MG63 (cell line): ENCODE data around the gene CHAD. TPM values are rescaled to one million over a fixed set of nuclear protein-coding genes. Genes with fewer than 3 reads are reported as not detected.

Experiments
- DNase-seq: peaks from one replicate; pipeline ENCODE4 v3.0.0-alpha.2; 2020
- H3K27me3 ChIP-seq: fragments of 250-450 bp; sonication (Bioruptor Pico); 2 replicates; pipeline ENCODE4 v1.5.1; 2020; ENCODE audit warnings: mild to moderate bottlenecking, moderate library complexity
- H3K36me3 ChIP-seq: fragments of 250-450 bp; sonication (Bioruptor Pico); 2 replicates; pipeline ENCODE4 v1.5.1; 2020; ENCODE audit warnings: mild to moderate bottlenecking, moderate library complexity
- H3K4me3 ChIP-seq: fragments of 250-450 bp; sonication (Bioruptor Pico); 2 replicates; pipeline ENCODE4 v1.5.1; 2020; ENCODE audit warnings: mild to moderate bottlenecking, moderate library complexity
- H3K9me3 ChIP-seq: fragments of 250-450 bp; sonication (Bioruptor Pico); 2 replicates; pipeline ENCODE4 v1.5.1; 2020; ENCODE audit warnings: mild to moderate bottlenecking, moderate library complexity
- total RNA-seq: library from RNA; depleted of rRNA; stranded (reverse); fragments of >200 nt; shearing (Covaris generic); gene quantifications from 2 replicates; pipeline ENCODE4 v1.2.3, GENCODE V29; 2014; ENCODE audit warnings: low replicate concordance

Gene CHAD
- total RNA-seq, 1 experiment from 2014 or later: not detected

GRCh38 chr17:50469208-50469605 is 527 bp upstream of the CHAD start:
- DNase-seq: no peak
- no peaks in the 10 kb centered on the region; the same call in 1 of the 2 replicates for H3K36me3 ChIP-seq
- no peaks in the 10 kb centered on the region for H3K9me3 ChIP-seq
- no peaks in the 10 kb centered on the region for H3K27me3 ChIP-seq
- H3K4me3 ChIP-seq: no peak overlapping the region

GRCh38 chr17:50467855-50468303 is 801 bp downstream of the CHAD start:
- H3K36me3 ChIP-seq: no peaks in the 10 kb centered on the region
- DNase-seq: no peak
- no peaks in the 10 kb centered on the region for H3K27me3 ChIP-seq
- H3K4me3 ChIP-seq: no peak overlapping the region
- H3K9me3 ChIP-seq: no peaks in the 10 kb centered on the region

- Histone ChIP-seq H3K36me3 (no peaks in the 10 kb centered on the region; the same call in 1 of the 2 replicates), H3K27me3 (no peaks in the 10 kb centered on the region), H3K4me3 (no peak overlapping the region), H3K9me3 (no peaks in the 10 kb centered on the region)
- no peak for DNase-seq
Measured at GRCh38 chr17:50467114-50467854, 1.4 kb downstream of the CHAD start.

GRCh38 chr17:50466371-50467113 is 2.1 kb downstream of the CHAD start:
- Histone ChIP-seq H3K27me3 (no peaks in the 10 kb centered on the region), H3K9me3 (no peaks in the 10 kb centered on the region), H3K36me3 (no peaks in the 10 kb centered on the region; the same call in 1 of the 2 replicates), H3K4me3 (no peak overlapping the region)
- DNase-seq: no peak

- no peak overlapping the region for H3K4me3 ChIP-seq
- no peak for DNase-seq
- no peaks in the 10 kb centered on the region; the same call in 1 of the 2 replicates for H3K36me3 ChIP-seq
Measured at GRCh38 chr17:50465635-50466034, 3.0 kb downstream of the CHAD start.

GRCh38 chr17:50465171-50465570 is 3.5 kb downstream of the CHAD start:
- Histone ChIP-seq H3K36me3 (no peaks in the 10 kb centered on the region; the same call in 1 of the 2 replicates), H3K27me3 (no peaks in the 10 kb centered on the region), H3K4me3 (no peak overlapping the region), H3K9me3 (no peaks in the 10 kb centered on the region)
- no peak for DNase-seq

More at GRCh38 chr17:50465635-50466034, 3.0 kb downstream of the CHAD start:
- H3K9me3 ChIP-seq: no peaks in the 10 kb centered on the region
- H3K27me3 ChIP-seq: no peaks in the 10 kb centered on the region

- no peaks in the 10 kb centered on the region; the same call in 1 of the 2 replicates for H3K36me3 ChIP-seq
- no peak overlapping the region for H3K4me3 ChIP-seq
- H3K9me3 ChIP-seq: no peaks in the 10 kb centered on the region
- DNase-seq: no peak
- H3K27me3 ChIP-seq: no peaks in the 10 kb centered on the region
Measured at GRCh38 chr17:50464736-50465135, 3.9 kb downstream of the CHAD start.

GRCh38 chr17:50464121-50464520 is 4.6 kb downstream of the CHAD start:
- Histone ChIP-seq H3K36me3 (no peaks in the 10 kb centered on the region; the same call in 1 of the 2 replicates), H3K27me3 (no peaks in the 10 kb centered on the region), H3K4me3 (no peak overlapping the region), H3K9me3 (no peaks in the 10 kb centered on the region)
- DNase-seq: no peak

- no peak overlapping the region for H3K4me3 ChIP-seq
- H3K36me3 ChIP-seq: no peaks in the 10 kb centered on the region; the same call in 1 of the 2 replicates
- DNase-seq: no peak
- no peaks in the 10 kb centered on the region for H3K27me3 ChIP-seq
- no peaks in the 10 kb centered on the region for H3K9me3 ChIP-seq
Measured at GRCh38 chr17:50462446-50462845, 6.2 kb downstream of the CHAD start.

- no peak overlapping the region for H3K4me3 ChIP-seq
- H3K9me3 ChIP-seq: no peaks in the 10 kb centered on the region
- H3K27me3 ChIP-seq: no peaks in the 10 kb centered on the region
- no peak for DNase-seq
- no peaks in the 10 kb centered on the region; the same call in 1 of the 2 replicates for H3K36me3 ChIP-seq
Measured at GRCh38 chr17:50461550-50462132, 7.0 kb downstream of the CHAD start.

- DNase-seq: no peak
- H3K36me3 ChIP-seq: no peaks in the 10 kb centered on the region; the same call in 1 of the 2 replicates
- no peak overlapping the region for H3K4me3 ChIP-seq
- H3K27me3 ChIP-seq: no peaks in the 10 kb centered on the region
- H3K9me3 ChIP-seq: no peaks in the 10 kb centered on the region
Measured at GRCh38 chr17:50460831-50461526, 7.7 kb downstream of the CHAD start.

GRCh38 chr17:50459756-50460155 is 8.9 kb downstream of the CHAD start:
- Histone ChIP-seq H3K36me3 (no peaks in the 10 kb centered on the region; the same call in 1 of the 2 replicates), H3K4me3 (no peak overlapping the region), H3K9me3 (no peaks in the 10 kb centered on the region), H3K27me3 (no peaks in the 10 kb centered on the region)
- no peak for DNase-seq

GRCh38 chr17:50458701-50459676 is 9.7 kb downstream of the CHAD start:
- Histone ChIP-seq H3K9me3 (no peaks in the 10 kb centered on the region), H3K27me3 (no peaks in the 10 kb centered on the region), H3K4me3 (no peak overlapping the region), H3K36me3 (no peaks in the 10 kb centered on the region; the same call in 1 of the 2 replicates)
- DNase-seq: peak; percentile 48

GRCh38 chr17:50458270-50458669 is 10.4 kb downstream of the CHAD start:
- no peak overlapping the region for H3K4me3 ChIP-seq
- H3K9me3 ChIP-seq: no peaks in the 10 kb centered on the region
- no peak for DNase-seq
- H3K27me3 ChIP-seq: no peaks in the 10 kb centered on the region
- H3K36me3 ChIP-seq: no peaks in the 10 kb centered on the region; the same call in 1 of the 2 replicates

- DNase-seq: no peak
- no peaks in the 10 kb centered on the region; the same call in 1 of the 2 replicates for H3K36me3 ChIP-seq
- no peaks in the 10 kb centered on the region for H3K9me3 ChIP-seq
- H3K4me3 ChIP-seq: no peak overlapping the region
- H3K27me3 ChIP-seq: no peaks in the 10 kb centered on the region
Measured at GRCh38 chr17:50457621-50458020, 11.1 kb downstream of the CHAD start.
